ENCODE measurements around the gene CTSV. TPM values are rescaled to one million over a fixed set of nuclear protein-coding genes. Genes with fewer than 3 reads are reported as not detected.
"Not testable (repeated sequence)": the region's sequence is repeated elsewhere in the genome, so short reads cannot be mapped to it uniquely, and the experiment has no call there.

The CTSV gene
- polyA plus RNA-seq, 1 donor (not counting 4 experiments of a cell fraction or from before 2014, with no cell fraction given), result 101 TPM

DNA sequence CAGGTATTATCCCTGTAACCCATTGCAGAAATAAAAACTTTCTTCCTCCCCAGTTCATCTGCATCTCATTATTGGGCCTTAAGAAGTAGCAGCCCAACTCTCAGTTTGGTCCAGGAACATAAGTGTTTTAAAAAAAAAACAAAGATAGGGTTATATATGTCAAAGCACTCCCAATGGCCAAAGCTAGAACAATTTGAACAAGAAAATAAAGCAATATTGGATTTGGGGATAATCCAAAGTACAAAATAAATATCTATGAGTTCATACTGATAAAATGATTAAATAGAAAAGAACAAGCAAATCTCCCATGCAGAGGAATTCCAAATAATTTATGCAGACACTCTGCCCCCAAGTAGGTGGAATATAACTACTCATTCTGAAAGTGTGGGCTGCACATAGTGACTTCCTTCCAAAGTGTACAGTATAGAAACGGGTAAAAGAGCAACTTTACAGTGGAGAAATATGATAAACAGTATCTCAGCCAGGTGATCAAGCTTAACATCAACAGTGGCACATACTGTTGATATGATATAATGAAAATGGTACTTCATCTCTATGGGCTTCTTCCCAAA lies 49.1 kb downstream of the CTSV start:
- H4K20me1 ChIP-seq (ENCODE audit: control insufficient read depth, extremely low read depth, insufficient read depth, low read length); H2AFZ ChIP-seq (ENCODE audit: control insufficient read depth, low read length); H3K9me3 ChIP-seq (ENCODE audit: control insufficient read depth, low read depth, low read length); dilution Hi-C loops (cut with MboI; ENCODE audit: extremely low pct_ligation_motif_present, low sequenced_read_pairs); H3K27me3 ChIP-seq (ENCODE audit: control insufficient read depth, extremely low read depth, insufficient read depth, low read length); H3K4me2 ChIP-seq (ENCODE audit: control insufficient read depth, extremely low read depth, insufficient read depth, low read depth, low read length); H3K9me1 ChIP-seq (ENCODE audit: control insufficient read depth, extremely low read depth, insufficient read depth, low read length); FAIRE-seq; H3K36me3 ChIP-seq (ENCODE audit: control insufficient read depth in 2 of 2, extremely low read depth in 1 of 2, insufficient read depth in 2 of 2, low read length in 2 of 2); H3K4me3 ChIP-seq (ENCODE audit: control insufficient read depth in 2 of 3, extremely low read depth in 1 of 3, insufficient read depth in 2 of 3, low read depth in 1 of 3, low read length in 3 of 3); H3K27ac ChIP-seq (ENCODE audit: control insufficient read depth, insufficient read depth, low read length); DNase-seq (ENCODE audit: low read depth, low spot score); H3K9ac ChIP-seq (ENCODE audit: control insufficient read depth, extremely low read depth, insufficient read depth, low read length); H3K4me1 ChIP-seq (ENCODE audit: control insufficient read depth, extremely low read depth, insufficient read depth, low read length): not testable (repeated sequence)
- peaks cover 55% of the 10 kb centered on the region for H3K79me2 ChIP-seq (ENCODE audit: control insufficient read depth, insufficient read depth, low read length)

DNA sequence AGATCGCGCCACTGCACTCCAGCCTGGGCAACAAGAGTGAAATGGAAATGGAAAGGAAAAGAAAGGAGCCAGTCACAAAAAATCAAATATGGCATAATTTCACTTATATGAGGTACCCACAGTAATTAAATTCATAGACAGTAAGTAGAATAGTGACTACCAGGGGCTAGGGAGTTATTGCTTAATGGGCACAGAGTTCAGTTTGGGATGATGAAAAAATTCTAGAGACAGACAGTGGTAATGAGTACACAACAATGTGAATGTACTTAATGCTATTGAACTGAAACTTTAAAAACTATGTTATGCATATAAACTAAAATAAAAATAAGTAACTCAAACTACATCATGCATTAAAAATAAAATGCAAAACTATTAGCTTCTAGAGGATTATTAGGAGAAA lies 54.1 kb downstream of the CTSV start:
- H3K9me1 ChIP-seq (ENCODE audit: control insufficient read depth, extremely low read depth, insufficient read depth, low read length); H3K27ac ChIP-seq (ENCODE audit: control insufficient read depth, insufficient read depth, low read length); H2AFZ ChIP-seq (ENCODE audit: control insufficient read depth, low read length); H3K9me3 ChIP-seq (ENCODE audit: control insufficient read depth, low read depth, low read length); FAIRE-seq; H3K27me3 ChIP-seq (ENCODE audit: control insufficient read depth, extremely low read depth, insufficient read depth, low read length); H3K9ac ChIP-seq (ENCODE audit: control insufficient read depth, extremely low read depth, insufficient read depth, low read length); H4K20me1 ChIP-seq (ENCODE audit: control insufficient read depth, extremely low read depth, insufficient read depth, low read length); dilution Hi-C loops (cut with MboI; ENCODE audit: extremely low pct_ligation_motif_present, low sequenced_read_pairs); H3K4me2 ChIP-seq (ENCODE audit: control insufficient read depth, extremely low read depth, insufficient read depth, low read depth, low read length); H3K4me1 ChIP-seq (ENCODE audit: control insufficient read depth, extremely low read depth, insufficient read depth, low read length); DNase-seq (ENCODE audit: low read depth, low spot score); H3K36me3 ChIP-seq (ENCODE audit: control insufficient read depth in 2 of 2, extremely low read depth in 1 of 2, insufficient read depth in 2 of 2, low read length in 2 of 2); H3K4me3 ChIP-seq (ENCODE audit: control insufficient read depth in 2 of 3, extremely low read depth in 1 of 3, insufficient read depth in 2 of 3, low read depth in 1 of 3, low read length in 3 of 3): not testable (repeated sequence)
- peaks cover 55% of the 10 kb centered on the region for H3K79me2 ChIP-seq (ENCODE audit: control insufficient read depth, insufficient read depth, low read length)

DNA sequence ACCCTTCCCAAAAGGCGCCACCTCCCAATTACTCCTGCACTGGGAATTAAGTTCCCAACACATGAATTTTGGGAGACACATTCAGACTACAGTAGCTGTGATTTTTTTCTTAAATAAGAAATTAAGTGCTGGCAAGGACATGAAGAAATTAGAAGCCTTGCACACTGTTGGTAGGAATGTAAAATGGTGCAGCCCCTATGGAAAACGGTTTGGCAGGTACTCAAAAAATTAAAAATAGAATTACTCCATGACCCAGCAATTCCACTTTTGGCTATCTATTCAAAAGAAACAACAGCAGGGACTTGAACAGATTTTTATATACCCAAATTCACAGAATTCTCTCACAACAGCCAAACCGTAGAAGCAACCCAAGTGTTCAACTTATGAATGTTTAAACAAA lies 54.8 kb downstream of the CTSV start:
- dilution Hi-C loops (cut with MboI; ENCODE audit: extremely low pct_ligation_motif_present, low sequenced_read_pairs); H3K4me1 ChIP-seq (ENCODE audit: control insufficient read depth, extremely low read depth, insufficient read depth, low read length); H3K36me3 ChIP-seq (ENCODE audit: control insufficient read depth in 2 of 2, extremely low read depth in 1 of 2, insufficient read depth in 2 of 2, low read length in 2 of 2); H3K9ac ChIP-seq (ENCODE audit: control insufficient read depth, extremely low read depth, insufficient read depth, low read length); DNase-seq (ENCODE audit: low read depth, low spot score); H4K20me1 ChIP-seq (ENCODE audit: control insufficient read depth, extremely low read depth, insufficient read depth, low read length); H3K9me3 ChIP-seq (ENCODE audit: control insufficient read depth, low read depth, low read length); H2AFZ ChIP-seq (ENCODE audit: control insufficient read depth, low read length); H3K27ac ChIP-seq (ENCODE audit: control insufficient read depth, insufficient read depth, low read length); H3K4me3 ChIP-seq (ENCODE audit: control insufficient read depth in 2 of 3, extremely low read depth in 1 of 3, insufficient read depth in 2 of 3, low read depth in 1 of 3, low read length in 3 of 3); H3K27me3 ChIP-seq (ENCODE audit: control insufficient read depth, extremely low read depth, insufficient read depth, low read length); H3K9me1 ChIP-seq (ENCODE audit: control insufficient read depth, extremely low read depth, insufficient read depth, low read length); H3K4me2 ChIP-seq (ENCODE audit: control insufficient read depth, extremely low read depth, insufficient read depth, low read depth, low read length): not testable (repeated sequence)
- H3K79me2 ChIP-seq (ENCODE audit: control insufficient read depth, insufficient read depth, low read length), result peaks cover 55% of the 10 kb centered on the region
- FAIRE-seq, result peak; percentile 23

DNA sequence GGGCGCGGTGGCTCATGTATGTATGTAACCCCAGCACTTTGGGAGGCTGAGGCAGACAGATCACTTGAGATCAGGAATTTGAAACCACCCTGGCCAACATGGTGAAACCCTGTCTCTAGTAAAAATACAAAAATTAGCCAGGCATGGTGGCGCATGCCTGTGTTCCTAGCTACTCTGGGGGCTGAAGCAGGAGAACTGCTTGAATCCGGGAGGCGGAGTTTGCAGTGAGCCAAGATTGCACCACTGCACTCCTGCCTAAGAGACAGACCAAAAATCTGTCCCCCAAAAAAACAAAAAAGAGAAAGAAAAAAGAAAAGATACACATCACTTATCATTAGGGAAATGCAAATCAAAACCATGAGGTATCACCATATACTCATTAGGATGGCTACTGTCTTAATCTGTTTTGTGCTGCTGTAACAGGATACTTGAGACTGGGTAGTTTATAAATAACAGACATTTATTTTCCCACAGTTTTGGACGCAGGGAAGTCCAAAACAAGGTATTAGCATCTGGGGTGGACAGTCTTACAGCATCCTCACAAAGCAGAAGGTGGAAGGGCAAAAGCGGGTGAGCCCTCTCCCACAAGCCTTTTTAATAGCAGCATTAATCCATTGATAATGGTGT lies 55.3 kb downstream of the CTSV start:
- H3K4me3 ChIP-seq (ENCODE audit: control insufficient read depth in 2 of 3, extremely low read depth in 1 of 3, insufficient read depth in 2 of 3, low read depth in 1 of 3, low read length in 3 of 3); dilution Hi-C loops (cut with MboI; ENCODE audit: extremely low pct_ligation_motif_present, low sequenced_read_pairs): not testable (repeated sequence)

More for the DNA sequence above, 55.3 kb downstream of the CTSV start:
- H3K79me2 ChIP-seq (ENCODE audit: control insufficient read depth, insufficient read depth, low read length), result peaks cover 55% of the 10 kb centered on the region
- H3K36me3 ChIP-seq (ENCODE audit: control insufficient read depth in 2 of 2, extremely low read depth in 1 of 2, insufficient read depth in 2 of 2, low read length in 2 of 2); H3K4me2 ChIP-seq (ENCODE audit: control insufficient read depth, extremely low read depth, insufficient read depth, low read depth, low read length); H4K20me1 ChIP-seq (ENCODE audit: control insufficient read depth, extremely low read depth, insufficient read depth, low read length); H3K9ac ChIP-seq (ENCODE audit: control insufficient read depth, extremely low read depth, insufficient read depth, low read length); DNase-seq (ENCODE audit: low read depth, low spot score); H3K9me1 ChIP-seq (ENCODE audit: control insufficient read depth, extremely low read depth, insufficient read depth, low read length); H3K27me3 ChIP-seq (ENCODE audit: control insufficient read depth, extremely low read depth, insufficient read depth, low read length); H3K4me1 ChIP-seq (ENCODE audit: control insufficient read depth, extremely low read depth, insufficient read depth, low read length); H2AFZ ChIP-seq (ENCODE audit: control insufficient read depth, low read length); H3K9me3 ChIP-seq (ENCODE audit: control insufficient read depth, low read depth, low read length); H3K27ac ChIP-seq (ENCODE audit: control insufficient read depth, insufficient read depth, low read length); FAIRE-seq: not testable (repeated sequence)
